IMR-90 (cell line): Measurements from ENCODE around the gene NGB. TPM values are rescaled to one million over a fixed set of nuclear protein-coding genes. Genes with fewer than 3 reads are reported as not detected.

Experiments used
- ATAC-seq: fragments of 200-7000 bp; cut with Tn5 transposase; 2 replicates; pipeline ENCODE4 v1.9.1; 2020; ENCODE audit warnings: low read depth, mild to moderate bottlenecking, moderate library complexity
- BruUV-seq: library from RNA; stranded (reverse); fragments of 400-500 nt; replicated peaks from 2 replicates; lab custom pipeline; 2021; lab: Mats Ljungman, UMichigan
- CTCF ChIA-PET: fragments of 300-600 bp; formaldehyde crosslinking; extraction: SDS; loops from one replicate; lab custom pipeline; 2021; ENCODE audit warnings: antibody characterized with exemption; lab: Yijun Ruan, JAX
- POLR2A ChIA-PET: fragments of 300-600 bp; sonication (Branson Sonifier 250); formaldehyde crosslinking; loops from one replicate; lab custom pipeline; 2022; ENCODE audit warnings: antibody characterized with exemption; ENCODE audit not compliant: unreplicated experiment; lab: Charles Lee
- DNase-seq: peaks from one replicate; pipeline ENCODE4 v3.0.0; 2013
- H2AFZ ChIP-seq: replicated peaks from 2 replicates; pipeline ENCODE3; 2013; ENCODE audit warnings: low read length, mild to moderate bottlenecking; ENCODE audit not compliant: poor library complexity
- H2AK5ac ChIP-seq: 2 replicates; pipeline ENCODE4 v1.6.1; 2013; ENCODE audit warnings: low read depth, low read length, inconsistent platforms
- H2AK9ac ChIP-seq: replicated peaks from 2 replicates; pipeline ENCODE3; 2013; ENCODE audit warnings: mild to moderate bottlenecking, low read depth, low read length, moderate library complexity; ENCODE audit not compliant: poor library complexity
- H2BK120ac ChIP-seq: 2 replicates; pipeline ENCODE4 v1.6.1; 2013; ENCODE audit warnings: low read depth, low read length, inconsistent platforms
- H2BK15ac ChIP-seq: 3 replicates; pipeline ENCODE4 v1.6.1; 2013; ENCODE audit warnings: low read depth, low read length, inconsistent platforms
- H2BK20ac ChIP-seq: 2 replicates; pipeline ENCODE4 v1.6.1; 2013; ENCODE audit warnings: low read depth, mild to moderate bottlenecking, inconsistent platforms, low read length, moderate library complexity
- H2BK5ac ChIP-seq: 2 replicates; pipeline ENCODE4 v1.6.1; 2013; ENCODE audit warnings: mild to moderate bottlenecking, low read depth, low read length, inconsistent platforms; ENCODE audit not compliant: poor library complexity, severe bottlenecking
- H3K14ac ChIP-seq: replicated peaks from 2 replicates; pipeline ENCODE4 v1.6.1; 2013; ENCODE audit warnings: low read depth, low read length, inconsistent platforms
- H3K18ac ChIP-seq: 2 replicates; pipeline ENCODE4 v1.6.1; 2013; ENCODE audit warnings: low read depth, low read length, control low read depth
- H3K23ac ChIP-seq: 2 replicates; pipeline ENCODE4 v1.6.1; 2013; ENCODE audit warnings: low read depth, low read length, inconsistent platforms
- H3K27ac ChIP-seq: 2 replicates; pipeline ENCODE4 v1.5.1; 2013; ENCODE audit warnings: mild to moderate bottlenecking, control low read depth, low read length; ENCODE audit not compliant: insufficient read depth
- H3K27me3 ChIP-seq: 2 replicates; pipeline ENCODE4 v1.6.1; 2013; ENCODE audit warnings: low read length; ENCODE audit not compliant: control insufficient read depth, insufficient read depth
- H3K36me3 ChIP-seq: 2 replicates; pipeline ENCODE4 v1.6.1; 2013; ENCODE audit warnings: low read length, mixed read lengths; ENCODE audit not compliant: control insufficient read depth, insufficient read depth
- H3K4ac ChIP-seq: 2 replicates; pipeline ENCODE4 v1.6.1; 2013; ENCODE audit warnings: low read depth, low read length, inconsistent platforms
- H3K4me1 ChIP-seq: 2 replicates; pipeline ENCODE4 v1.6.1; 2013; ENCODE audit warnings: low read length, mixed read lengths; ENCODE audit not compliant: control insufficient read depth, insufficient read depth
- H3K4me2 ChIP-seq: 2 replicates; pipeline ENCODE4 v1.6.1; 2013; ENCODE audit warnings: low read depth, mild to moderate bottlenecking, control low read depth, low read length, moderate library complexity
- H3K4me3 ChIP-seq: 2 replicates; pipeline ENCODE4 v1.5.1; 2013; ENCODE audit warnings: low read depth, mild to moderate bottlenecking, control low read depth, low read length, moderate library complexity; ENCODE audit not compliant: insufficient read depth
- H3K56ac ChIP-seq: 2 replicates; pipeline ENCODE4 v1.6.1; 2013; ENCODE audit warnings: low read length, inconsistent platforms; ENCODE audit not compliant: insufficient read depth; ENCODE audit errors: extremely low read depth
- H3K79me1 ChIP-seq, 2 experiments: 2 replicates each; pipeline ENCODE4 v1.6.1; 2013; ENCODE audit warnings: low read length in 2 of 2, inconsistent platforms in 1 of 2, low read depth in 1 of 2
- H3K9ac ChIP-seq: 2 replicates; pipeline ENCODE4 v1.6.1; 2013; ENCODE audit warnings: low read depth, low read length, control low read depth
- H3K9me1 ChIP-seq: 2 replicates; pipeline ENCODE4 v1.6.1; 2013; ENCODE audit warnings: low read length, inconsistent platforms; ENCODE audit not compliant: insufficient read depth
- H3K9me3 ChIP-seq: 2 replicates; pipeline ENCODE4 v1.6.1; 2013; ENCODE audit warnings: low read length; ENCODE audit not compliant: control insufficient read depth, insufficient read depth
- H4K20me1 ChIP-seq: 2 replicates; pipeline ENCODE4 v1.6.1; 2013; ENCODE audit warnings: low read length, inconsistent platforms; ENCODE audit not compliant: insufficient read depth
- H4K5ac ChIP-seq: 2 replicates; pipeline ENCODE4 v1.6.1; 2013; ENCODE audit warnings: mild to moderate bottlenecking, low read depth, low read length, control low read depth
- H4K8ac ChIP-seq, 2 experiments: 2 replicates each; pipeline ENCODE4 v1.6.1; 2013; ENCODE audit warnings: low read depth in 2 of 2, low read length in 2 of 2, control low read depth in 1 of 2, inconsistent platforms in 1 of 2
- H4K91ac ChIP-seq: 2 replicates; pipeline ENCODE4 v1.6.1; 2013; ENCODE audit warnings: low read depth, low read length, inconsistent platforms; ENCODE audit not compliant: insufficient read depth
- CHD1 ChIP-seq: IDR thresholded peaks from 2 replicates; pipeline ENCODE4 v1.6.1; 2012; ENCODE audit warnings: low read depth, low read length, improper control_type of control experiment
- ELK1 ChIP-seq: fragments of 150-350 bp; IDR thresholded peaks from 2 replicates; pipeline ENCODE4 v1.6.1; 2016; ENCODE audit warnings: low read depth, mild to moderate bottlenecking, low read length, moderate library complexity, borderline replicate concordance
- FOS ChIP-seq: fragments of 150-350 bp; IDR thresholded peaks from 2 replicates; pipeline ENCODE4 v1.6.1; 2016; ENCODE audit warnings: low read depth, low read length
- MAZ ChIP-seq: IDR thresholded peaks from 2 replicates; pipeline ENCODE4 v1.6.1; 2012; ENCODE audit warnings: low read depth, mild to moderate bottlenecking, low read length, improper control_type of control experiment, moderate library complexity, borderline replicate concordance
- NFE2L2 ChIP-seq: fragments of 150-350 bp; IDR thresholded peaks from 2 replicates; pipeline ENCODE4 v1.6.1; 2016; ENCODE audit warnings: low read depth, mild to moderate bottlenecking, low read length
- RFX5 ChIP-seq: IDR thresholded peaks from 2 replicates; pipeline ENCODE4 v1.8.0; 2012; ENCODE audit warnings: low read depth, mild to moderate bottlenecking, low read length, moderate library complexity
- SMC3 ChIP-seq: fragments of 150-350 bp; IDR thresholded peaks from 2 replicates; pipeline ENCODE4 v1.6.1; 2016; ENCODE audit warnings: low read depth, mild to moderate bottlenecking, antibody characterized with exemption, low read length, moderate library complexity
- WGBS, 2 experiments: methylation state at CpG; one replicate each; pipeline versions ENCODE4 v1.1.5 to v1.1.7; 2013; ENCODE audit warnings: missing lambda C conversion rate in 2 of 2; ENCODE audit not compliant: insufficient read length in 1 of 2; ENCODE audit errors: extremely low coverage in 2 of 2; 5-methylcytosine and 5-hydroxymethylcytosine counted together
- dilution Hi-C: fragments of 300-500 bp; cut with HindIII; formaldehyde crosslinking; loops from one replicate; pipeline ENCODE4 v1.14.3; 2018; ENCODE audit warnings: low sequenced_read_pairs; ENCODE audit not compliant: unreplicated experiment
- in situ Hi-C: fragments of 300-500 bp; cut with MboI; formaldehyde crosslinking; loops from 3 replicates; pipeline ENCODE4 v1.14.3; 2019; ENCODE audit warnings: low sequenced_read_pairs, inconsistent platforms, mixed read lengths
- intact Hi-C: fragments of 100-400 bp; cut with micrococcal nuclease; formaldehyde crosslinking; loops from 2 replicates; pipeline ENCODE4 v1.10.0; 2022
- polyA plus RNA-seq, 3 experiments: library from polyadenylated mRNA; depleted of rRNA; stranded (reverse); fragments of >200 nt; gene quantifications; 2 replicates each; pipeline ENCODE4 v1.2.3, GENCODE V29; 2012; ENCODE audit warnings: low replicate concordance in 1 of 3
- total RNA-seq: library from RNA; depleted of rRNA; stranded (reverse); fragments of >200 nt; gene quantifications from 2 replicates; pipeline ENCODE4 v1.2.3, GENCODE V29; 2012
- TF ChIP-seq, protein P1 (sequence below): fragments of 150-350 bp; IDR thresholded peaks from 2 replicates; pipeline ENCODE4 v1.6.1; 2017; ENCODE audit warnings: mild to moderate bottlenecking, antibody characterized with exemption, low read length, low read depth

The NGB gene
- total and polyA plus RNA-seq, 2 of the 4 experiments (the other 2 are of a cell fraction) = not detected

DNA sequence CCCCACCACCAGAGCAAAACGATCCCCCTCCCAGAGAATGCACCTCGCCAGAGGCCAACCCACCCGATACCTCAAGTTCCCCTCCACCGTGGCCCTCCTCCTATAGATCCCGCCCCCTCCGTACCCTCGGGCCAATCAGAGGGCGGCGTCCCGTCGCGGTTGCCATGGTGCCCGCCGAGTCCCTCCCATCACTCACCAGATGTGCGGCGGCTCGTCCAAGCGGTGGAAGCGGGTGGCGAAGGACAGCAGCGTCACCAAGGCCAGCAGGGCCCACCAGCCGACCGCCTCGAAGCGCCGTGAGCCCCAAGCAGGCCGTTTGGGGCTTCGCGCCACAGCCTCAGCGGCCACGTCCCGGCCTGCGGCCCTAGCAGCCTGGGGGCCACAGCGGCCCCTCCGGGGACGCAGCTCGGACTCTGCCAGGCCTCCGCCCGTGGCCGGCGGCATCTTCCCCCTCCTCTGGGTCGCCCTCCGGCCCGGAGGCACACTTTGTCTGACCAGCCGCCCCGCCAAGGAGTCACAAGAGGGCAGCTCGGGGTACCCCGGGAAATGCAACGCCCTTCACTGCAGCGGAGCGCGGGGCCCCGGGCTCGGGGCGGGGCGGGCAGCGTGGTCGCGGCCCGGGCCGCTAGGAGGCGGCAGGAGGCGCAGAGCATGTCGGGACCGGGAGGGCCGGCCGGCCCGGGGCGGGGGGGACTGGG, 49.4 kb upstream of the NGB start, which contains the start of gene POMT2 (continued):
- peak; percentile 96; the same call in 1 of the 2 replicates for TF ChIP-seq MAZ
- no peak for TF ChIP-seq NFE2L2
- no peak; the same call in 1 of the 2 replicates for TF ChIP-seq SMC3

- no peak overlapping the region for H2BK5ac ChIP-seq
- H4K20me1 ChIP-seq = peaks cover 9% of the 10 kb centered on the region
- POLR2A ChIA-PET = no interaction called here
- H3K4me2 ChIP-seq = no peak overlapping the region
- no peak overlapping the region for H2BK15ac ChIP-seq
- no peak overlapping the region for H2BK120ac ChIP-seq
- H4K5ac ChIP-seq = no peak overlapping the region
- no peak overlapping the region for H2AFZ ChIP-seq
- ATAC-seq (no peak), DNase-seq (no peak)
- WGBS, 2 experiments = 43% methylated on average over 1 of the region's 5 CpGs; no CpG with 5 or more reads in 1 of the 2 experiments
- BruUV-seq = no TSS peak
- H3K36me3 ChIP-seq = no peaks in the 10 kb centered on the region
- peak overlapping the region in 1 of 2 experiments; percentile 2; a peak in 1 of 4 replicates for H4K8ac ChIP-seq
- no peak overlapping the region for H3K23ac ChIP-seq
- H4K91ac ChIP-seq = no peak overlapping the region
- no peaks in the 10 kb centered on the region for H3K9me3 ChIP-seq
- H3K14ac ChIP-seq = no peak overlapping the region
- no peak overlapping the region for H3K4me3 ChIP-seq
- H2AK5ac ChIP-seq = no peak overlapping the region
- H3K9ac ChIP-seq = no peak overlapping the region
- H3K4me1 ChIP-seq = peaks cover 8% of the 10 kb centered on the region
- intact Hi-C loops (no loop called here), dilution Hi-C loops (no loop called here), in situ Hi-C loops (loop anchor here (5.0 to 25.0 kb wide), 2 partner anchors 167 to 432 kb away; no protein-coding TSS in a partner anchor)
- no peak overlapping the region for H3K56ac ChIP-seq
- no peaks in the 10 kb centered on the region for H3K27me3 ChIP-seq
- no peak overlapping the region for H2AK9ac ChIP-seq
- H3K18ac ChIP-seq = no peak overlapping the region
- H2BK20ac ChIP-seq = no peak overlapping the region
- CTCF ChIA-PET = interaction anchor here (0.6 kb wide), 1 partner anchor 18 kb away, joined by 9 read pairs; no protein-coding TSS in a partner anchor
- H3K9me1 ChIP-seq = peaks cover 16% of the 10 kb centered on the region; the same call in 1 of the 2 replicates
- no peak overlapping the region for H3K4ac ChIP-seq
- peaks cover 25 to 59% of the 10 kb centered on the region in 2 experiments for H3K79me1 ChIP-seq
- no peak for TF ChIP-seq ELK1
- TF ChIP-seq CHD1 = no peak
- TF ChIP-seq FOS = no peak
- no peak for TF ChIP-seq NFE2L2
- TF ChIP-seq, protein P1, sequence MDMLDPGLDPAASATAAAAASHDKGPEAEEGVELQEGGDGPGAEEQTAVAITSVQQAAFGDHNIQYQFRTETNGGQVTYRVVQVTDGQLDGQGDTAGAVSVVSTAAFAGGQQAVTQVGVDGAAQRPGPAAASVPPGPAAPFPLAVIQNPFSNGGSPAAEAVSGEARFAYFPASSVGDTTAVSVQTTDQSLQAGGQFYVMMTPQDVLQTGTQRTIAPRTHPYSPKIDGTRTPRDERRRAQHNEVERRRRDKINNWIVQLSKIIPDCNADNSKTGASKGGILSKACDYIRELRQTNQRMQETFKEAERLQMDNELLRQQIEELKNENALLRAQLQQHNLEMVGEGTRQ = no peak
- no peak for TF ChIP-seq SMC3
- TF ChIP-seq RFX5 = no peak
- H3K27ac ChIP-seq = no peak overlapping the region
Observed at GRCh38 chr14:77319422-77319821, 48.4 kb upstream of the NGB start.
